ENCODE data around the gene ACSF3. TPM values are rescaled to one million over a fixed set of nuclear protein-coding genes. Genes with fewer than 3 reads are reported as not detected.

ACSF3 gene
- total RNA-seq, 3 donors from 2014 or later, result 20.8 to 42.3 (median 40.4) TPM

DNA sequence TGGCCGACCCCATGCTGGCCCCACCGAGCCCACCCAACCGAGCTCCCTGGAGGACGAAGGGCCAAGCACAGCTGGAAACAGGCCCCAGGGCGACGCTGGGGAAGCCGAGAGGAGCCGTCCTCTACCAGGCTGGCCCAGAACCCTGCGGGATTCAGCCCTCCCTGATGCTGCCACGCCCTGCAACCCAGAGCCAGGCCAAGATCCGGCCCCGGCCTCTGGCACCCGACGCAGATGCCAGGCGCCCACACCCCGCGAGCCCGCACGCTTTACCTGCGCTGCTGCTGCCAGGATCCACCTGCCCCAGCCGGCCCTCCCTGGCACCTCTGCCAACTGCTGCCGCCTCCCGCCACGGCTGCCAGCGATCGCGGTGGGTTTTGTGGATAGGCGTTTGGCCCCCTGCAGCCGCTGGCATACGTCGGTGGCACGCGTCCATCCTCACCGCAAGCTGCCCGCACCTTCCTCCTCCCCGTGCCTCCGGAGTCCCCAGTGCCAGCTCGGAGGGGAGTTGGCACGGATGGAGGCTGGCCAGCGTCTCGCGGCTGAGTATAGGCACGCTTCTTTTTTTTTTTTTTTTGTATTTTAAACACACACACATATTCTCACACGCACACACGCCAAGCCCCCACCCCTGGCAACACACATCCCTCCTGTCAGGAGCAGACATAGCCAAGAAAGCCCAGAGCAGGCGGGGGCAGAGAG, 41.3 kb upstream of the ACSF3 start:
- peak; percentile 53 to 65 for DNase-seq (ENCODE audit: low spot score in 2 of 2)
- Histone ChIP-seq H3K36me3 (no peaks in the 10 kb centered on the region), H3K4me1 (no peaks in the 10 kb centered on the region), H3K27me3 (peaks cover 3 to 77% of the 10 kb centered on the region in 2 donors), H3K9me3 (no peaks in the 10 kb centered on the region), H3K4me3 (peak overlapping the region in 2 of 3 donors; percentile 52 to 68), H3K27ac (peak overlapping the region; percentile 58 to 74)
- intact Hi-C loops (cut with DNase I; ENCODE audit: low total_unique reads), result no loop called here
- TF ChIP-seq POLR2A (IDR thresholded peaks at IDR 0.05) (no peak), CTCF (IDR thresholded peaks at IDR 0.05) (no peak), POLR2AphosphoS5 (IDR thresholded peaks at IDR 0.05) (peak in 1 of 3 donors; percentile 10)

DNA sequence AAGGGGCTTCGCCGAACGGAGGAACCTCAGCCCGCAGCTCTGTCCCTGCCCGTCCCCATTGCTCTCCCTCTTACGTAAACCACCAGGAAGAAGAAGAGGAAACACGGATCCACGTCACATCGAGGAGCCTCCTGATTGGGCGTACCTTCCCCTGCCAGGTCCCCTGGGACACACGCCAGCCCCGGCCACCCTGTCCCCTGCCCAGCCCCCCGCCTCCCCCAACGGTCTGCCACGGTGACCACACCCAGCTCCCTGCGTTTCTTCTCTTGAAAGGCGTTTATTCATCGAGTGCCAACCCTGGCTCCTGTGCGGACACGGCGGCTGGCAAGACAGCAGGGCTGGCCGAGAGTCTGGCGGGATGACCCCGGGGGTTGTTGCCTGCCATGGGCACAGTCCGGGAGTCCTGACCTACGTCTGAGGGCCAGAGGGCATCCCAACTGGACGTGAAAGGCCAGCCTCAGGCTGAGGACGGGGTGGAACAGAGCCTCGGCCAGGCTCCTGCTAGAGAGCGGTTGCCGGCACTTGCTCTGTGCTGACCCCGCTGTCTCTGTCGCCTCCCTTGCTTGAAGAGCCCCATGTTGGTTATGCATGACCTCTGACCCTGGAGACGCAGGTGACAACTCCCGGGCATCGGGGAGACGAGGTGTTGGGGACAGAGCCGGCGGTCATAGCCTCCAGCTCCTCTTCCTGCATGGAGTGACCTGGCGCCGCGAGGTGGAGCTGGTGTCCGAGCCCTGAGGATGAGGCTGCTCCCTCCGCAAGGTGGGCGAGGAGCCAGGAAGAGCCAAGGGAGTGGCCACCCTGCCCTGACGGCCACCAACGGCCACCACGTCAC, 40.5 kb upstream of the ACSF3 start:
- Histone ChIP-seq H3K27ac (peak overlapping the region; percentile 58 to 74), H3K4me3 (peak overlapping the region in 2 of 3 donors; percentile 52 to 68), H3K9me3 (no peaks in the 10 kb centered on the region), H3K27me3 (peaks cover 3 to 77% of the 10 kb centered on the region in 2 donors), H3K4me1 (no peaks in the 10 kb centered on the region), H3K36me3 (no peaks in the 10 kb centered on the region)
- intact Hi-C loops (cut with DNase I; ENCODE audit: low total_unique reads), result no loop called here
- peak; percentile 83 to 87 for DNase-seq (ENCODE audit: low spot score in 2 of 2)
- peak in 1 of 3 donors; percentile 24 for TF ChIP-seq POLR2AphosphoS5 (IDR thresholded peaks at IDR 0.05)
- TF ChIP-seq CTCF (IDR thresholded peaks at IDR 0.05), result no peak

DNA sequence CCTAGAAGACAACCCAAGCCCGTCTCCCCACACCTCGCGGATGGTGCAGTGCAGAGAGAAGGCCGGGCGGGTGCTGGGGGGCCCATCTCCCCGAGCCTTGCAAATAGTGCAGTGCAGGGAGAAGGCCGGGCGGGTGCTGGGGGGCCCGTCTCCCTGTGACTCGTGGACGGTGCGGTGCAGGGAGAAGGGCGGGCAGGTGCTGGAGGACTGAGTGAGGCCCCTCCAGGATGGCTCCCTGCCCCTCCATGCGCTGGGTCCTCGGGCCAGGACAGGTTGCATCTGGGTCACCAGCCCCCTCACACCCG, 40.0 kb upstream of the ACSF3 start:
- H3K9me3 ChIP-seq, result no peaks in the 10 kb centered on the region
- H3K27me3 ChIP-seq, result peaks cover 3 to 77% of the 10 kb centered on the region in 2 donors
- TF ChIP-seq POLR2AphosphoS5 (IDR thresholded peaks at IDR 0.05) (no peak), CTCF (IDR thresholded peaks at IDR 0.05) (no peak), POLR2A (IDR thresholded peaks at IDR 0.05) (no peak)
- DNase-seq (ENCODE audit: low spot score in 2 of 2), result no peak
- H3K4me1 ChIP-seq, result no peaks in the 10 kb centered on the region
- H3K36me3 ChIP-seq, result no peaks in the 10 kb centered on the region
- intact Hi-C loops (cut with DNase I; ENCODE audit: low total_unique reads), result no loop called here
- H3K4me3 ChIP-seq, result peak overlapping the region in 2 of 3 donors; percentile 52 to 68
- no peak overlapping the region for H3K27ac ChIP-seq

- no peak overlapping the region for H3K4me3 ChIP-seq
- DNase-seq (ENCODE audit: low spot score in 2 of 2), result no peak
- H3K9me3 ChIP-seq, result no peaks in the 10 kb centered on the region
- intact Hi-C loops (cut with DNase I; ENCODE audit: low total_unique reads), result no loop called here
- peaks cover 3 to 75% of the 10 kb centered on the region in 2 donors for H3K27me3 ChIP-seq
- H3K27ac ChIP-seq, result no peak overlapping the region
- no peak for TF ChIP-seq POLR2A (IDR thresholded peaks at IDR 0.05)
- no peak for TF ChIP-seq CTCF (IDR thresholded peaks at IDR 0.05)
- TF ChIP-seq POLR2AphosphoS5 (IDR thresholded peaks at IDR 0.05), result no peak
- no peaks in the 10 kb centered on the region for H3K36me3 ChIP-seq
- H3K4me1 ChIP-seq, result no peaks in the 10 kb centered on the region
Observed at GRCh38 chr16:89054261-89054661, 39.4 kb upstream of the ACSF3 start.

DNA sequence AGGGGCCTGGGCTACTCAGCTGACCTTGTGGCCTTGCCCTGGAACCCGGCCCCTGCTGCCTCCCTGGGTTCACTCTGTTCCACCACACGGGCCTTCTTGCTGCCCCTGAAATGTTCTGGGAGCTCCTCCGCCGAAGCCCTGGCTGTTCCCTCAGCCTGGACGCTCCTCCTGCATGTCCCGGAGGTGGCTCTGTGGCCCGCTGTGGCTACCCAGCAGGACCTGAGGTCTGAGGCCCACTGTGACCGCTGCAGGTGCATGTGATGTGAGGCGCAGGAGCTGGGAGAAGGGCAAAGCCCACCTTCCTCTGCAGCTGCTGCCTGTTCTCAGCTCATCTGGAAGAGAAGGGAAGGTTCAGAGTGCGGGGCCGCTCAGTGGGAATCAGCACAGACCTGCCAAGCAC, 38.9 kb upstream of the ACSF3 start:
- Histone ChIP-seq H3K27me3 (peaks cover 0 to 70% of the 10 kb centered on the region in 2 donors), H3K36me3 (no peaks in the 10 kb centered on the region), H3K9me3 (no peaks in the 10 kb centered on the region), H3K4me1 (no peaks in the 10 kb centered on the region), H3K27ac (no peak overlapping the region), H3K4me3 (no peak overlapping the region)
- TF ChIP-seq POLR2A (IDR thresholded peaks at IDR 0.05) (no peak), CTCF (IDR thresholded peaks at IDR 0.05) (no peak), POLR2AphosphoS5 (IDR thresholded peaks at IDR 0.05) (no peak)
- intact Hi-C loops (cut with DNase I; ENCODE audit: low total_unique reads), result no loop called here
- DNase-seq (ENCODE audit: low spot score in 2 of 2), result no peak

Measured in breast epithelium (tissue), 4 donors.